SJSA1 (cell line): ENCODE measurements around the gene KIF7. TPM values are rescaled to one million over a fixed set of nuclear protein-coding genes. Genes with fewer than 3 reads are reported as not detected.
A peak's percentile ranks its signal among the peaks of the same experiment; 100 is the strongest.

Source experiments
- DNase-seq, 2 experiments: peaks; one replicate each; pipeline ENCODE4 v3.0.0-alpha.2; 2015 to 2020; ENCODE audit warnings: low spot score in 2 of 2, low read depth in 1 of 2
- H3K27ac ChIP-seq: fragments of 250-450 bp; sonication (Bioruptor Pico); 2 replicates; pipeline ENCODE4 v1.5.1; 2020; ENCODE audit warnings: mild to moderate bottlenecking, moderate library complexity
- H3K27me3 ChIP-seq: fragments of 250-450 bp; sonication (Bioruptor Pico); replicated peaks from 2 replicates; pipeline ENCODE4 v1.5.1; 2020; ENCODE audit warnings: mild to moderate bottlenecking, moderate library complexity
- H3K36me3 ChIP-seq: fragments of 250-450 bp; sonication (Bioruptor Pico); 2 replicates; pipeline ENCODE4 v1.5.1; 2020; ENCODE audit warnings: mild to moderate bottlenecking
- H3K4me1 ChIP-seq: fragments of 250-450 bp; sonication (Bioruptor Pico); replicated peaks from 2 replicates; pipeline ENCODE4 v1.6.1; 2021; ENCODE audit warnings: mild to moderate bottlenecking
- H3K4me3 ChIP-seq: fragments of 250-450 bp; sonication (Bioruptor Pico); 2 replicates; pipeline ENCODE4 v1.5.1; 2020; ENCODE audit warnings: mild to moderate bottlenecking
- H3K9me3 ChIP-seq: fragments of 250-450 bp; sonication (Bioruptor Pico); replicated peaks from 2 replicates; pipeline ENCODE4 v1.5.1; 2020; ENCODE audit warnings: mild to moderate bottlenecking
- total RNA-seq: library from RNA; depleted of rRNA; stranded (reverse); fragments of >200 nt; shearing (Covaris generic); gene quantifications from 2 replicates; pipeline ENCODE4 v1.2.3, GENCODE V29; 2014

Gene KIF7
- total RNA-seq, 1 experiment from 2014 or later, result 13.8 TPM

DNA sequence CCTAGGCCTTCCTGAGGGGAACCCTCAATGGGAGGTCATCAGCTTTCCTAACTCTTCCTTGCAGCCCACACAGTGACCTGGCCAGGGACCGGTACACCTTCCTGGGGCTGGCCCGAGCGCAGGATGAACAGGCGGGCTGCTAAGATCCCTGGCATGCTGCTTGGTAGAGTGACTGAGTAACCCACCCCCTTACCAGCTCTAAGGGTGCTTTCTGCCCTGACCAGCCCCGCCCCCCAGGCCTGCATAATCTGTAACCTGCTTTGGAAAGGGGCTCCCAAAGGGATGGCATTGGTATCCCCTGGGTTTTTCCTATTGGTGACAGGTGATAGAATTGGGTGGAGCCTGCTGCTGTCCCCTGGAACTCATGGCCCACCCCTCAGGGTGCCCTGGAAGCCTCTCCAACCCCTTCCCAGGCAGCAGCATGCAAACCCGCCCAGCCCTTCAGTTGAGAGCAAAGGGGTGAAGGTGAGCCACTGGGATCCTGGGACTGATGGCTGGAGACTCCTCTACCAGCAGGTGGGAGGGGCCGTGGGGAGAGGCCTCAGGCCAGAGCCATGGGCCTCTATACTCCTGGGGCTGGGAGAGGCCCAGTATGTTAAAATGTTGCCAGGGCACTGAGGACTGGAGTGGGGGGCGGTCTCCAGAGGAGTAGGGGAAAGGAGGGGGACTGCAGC lies 11.1 kb upstream of the KIF7 start:
- no peaks in the 10 kb centered on the region for H3K36me3 ChIP-seq
- no peak for DNase-seq
- H3K4me1 ChIP-seq, result peaks cover 29% of the 10 kb centered on the region
- H3K4me3 ChIP-seq, result no peak overlapping the region; the same call in 1 of the 2 replicates
- H3K27ac ChIP-seq, result no peak overlapping the region
- H3K27me3 ChIP-seq, result no peaks in the 10 kb centered on the region
- H3K9me3 ChIP-seq, result no peaks in the 10 kb centered on the region; the same call in 1 of the 2 replicates

DNA sequence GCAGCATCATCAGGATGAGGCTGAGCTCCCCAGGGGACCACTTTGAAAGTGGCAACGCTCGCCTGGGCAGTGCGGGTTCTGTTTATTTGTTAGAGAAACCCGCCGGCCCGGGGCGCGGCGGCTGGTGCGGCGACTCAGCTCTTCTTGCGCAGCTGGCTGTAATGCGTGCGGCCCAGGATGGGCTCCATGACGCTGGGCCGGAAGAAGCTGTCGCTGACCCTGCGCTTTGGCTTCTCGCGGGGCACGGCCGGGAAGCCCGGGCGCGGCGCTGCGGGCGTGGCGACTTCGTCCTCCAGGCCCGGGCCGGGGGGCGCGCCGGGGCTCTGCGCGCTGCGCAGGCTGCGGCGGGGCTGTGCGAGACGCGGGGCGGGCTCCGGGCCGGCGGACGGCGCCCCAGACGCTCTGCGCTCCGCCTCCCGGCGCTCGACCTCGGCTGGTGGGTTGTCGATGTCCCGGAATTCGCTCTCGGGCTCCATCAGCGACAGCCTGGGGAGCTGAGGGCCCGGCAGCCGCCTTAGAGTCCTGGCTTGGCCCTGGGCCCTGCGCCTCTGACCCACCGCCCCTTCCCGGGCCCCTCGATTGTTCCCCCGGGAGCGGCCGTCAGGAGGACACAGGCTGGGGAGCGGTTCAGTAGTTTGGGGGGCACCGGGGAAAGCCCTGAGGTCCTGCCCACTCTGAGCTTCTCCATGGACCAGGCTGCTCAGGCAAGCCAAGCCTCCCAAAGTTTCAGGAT lies 10.3 kb upstream of the KIF7 start:
- Histone ChIP-seq H3K27me3 (no peaks in the 10 kb centered on the region), H3K4me3 (peak overlapping the region; percentile 38), H3K27ac (no peak overlapping the region), H3K36me3 (no peaks in the 10 kb centered on the region), H3K9me3 (no peaks in the 10 kb centered on the region; the same call in 1 of the 2 replicates), H3K4me1 (peaks cover 29% of the 10 kb centered on the region)
- peak in 1 of 2 experiments; percentile 60 for DNase-seq

DNA sequence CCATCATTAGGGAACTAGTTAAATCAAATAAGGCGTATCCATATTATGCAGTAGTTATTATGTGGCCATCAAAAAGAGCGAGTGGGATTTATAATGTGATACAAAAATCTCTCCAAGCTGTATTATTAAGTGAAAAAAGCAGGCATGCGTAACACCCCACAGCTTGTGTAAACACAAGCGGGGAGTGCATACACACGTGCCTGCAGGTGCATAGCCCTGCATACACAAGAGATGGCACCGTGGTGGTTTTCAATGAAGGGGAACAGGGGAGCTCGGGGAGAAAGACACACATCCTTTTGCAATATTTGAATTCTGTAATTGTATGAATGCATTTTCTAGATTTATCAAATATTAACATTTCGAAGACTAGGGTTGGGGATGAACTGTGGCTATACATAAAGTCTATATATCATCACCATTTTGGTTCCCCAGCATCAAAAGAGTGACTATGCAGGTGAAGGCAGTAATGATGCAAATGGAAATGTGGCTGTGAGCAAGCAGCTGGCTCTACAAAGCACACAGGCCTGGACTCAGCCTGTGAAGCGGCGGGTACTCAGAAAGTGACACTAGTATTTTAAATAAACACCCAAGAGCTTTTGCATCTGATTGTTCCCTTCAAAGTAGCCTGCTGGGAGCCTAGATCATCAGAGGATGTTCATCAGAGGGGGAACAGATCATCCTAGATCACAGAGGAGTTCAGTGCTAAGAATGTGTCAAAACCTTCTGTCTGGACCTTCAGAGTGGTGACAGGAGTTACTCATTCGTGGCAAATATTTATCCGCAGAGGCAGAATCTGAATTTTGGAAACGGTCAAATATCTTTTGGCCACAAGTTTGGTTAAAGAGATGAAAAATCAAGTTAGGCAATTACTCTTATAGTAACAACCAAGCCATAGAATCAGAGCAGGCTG lies 9.4 kb upstream of the KIF7 start:
- H3K4me1 ChIP-seq, result peaks cover 29% of the 10 kb centered on the region
- no peak for DNase-seq
- no peak overlapping the region for H3K27ac ChIP-seq
- H3K27me3 ChIP-seq, result no peaks in the 10 kb centered on the region
- H3K9me3 ChIP-seq, result no peaks in the 10 kb centered on the region; the same call in 1 of the 2 replicates
- H3K36me3 ChIP-seq, result no peaks in the 10 kb centered on the region
- no peak overlapping the region for H3K4me3 ChIP-seq

DNA sequence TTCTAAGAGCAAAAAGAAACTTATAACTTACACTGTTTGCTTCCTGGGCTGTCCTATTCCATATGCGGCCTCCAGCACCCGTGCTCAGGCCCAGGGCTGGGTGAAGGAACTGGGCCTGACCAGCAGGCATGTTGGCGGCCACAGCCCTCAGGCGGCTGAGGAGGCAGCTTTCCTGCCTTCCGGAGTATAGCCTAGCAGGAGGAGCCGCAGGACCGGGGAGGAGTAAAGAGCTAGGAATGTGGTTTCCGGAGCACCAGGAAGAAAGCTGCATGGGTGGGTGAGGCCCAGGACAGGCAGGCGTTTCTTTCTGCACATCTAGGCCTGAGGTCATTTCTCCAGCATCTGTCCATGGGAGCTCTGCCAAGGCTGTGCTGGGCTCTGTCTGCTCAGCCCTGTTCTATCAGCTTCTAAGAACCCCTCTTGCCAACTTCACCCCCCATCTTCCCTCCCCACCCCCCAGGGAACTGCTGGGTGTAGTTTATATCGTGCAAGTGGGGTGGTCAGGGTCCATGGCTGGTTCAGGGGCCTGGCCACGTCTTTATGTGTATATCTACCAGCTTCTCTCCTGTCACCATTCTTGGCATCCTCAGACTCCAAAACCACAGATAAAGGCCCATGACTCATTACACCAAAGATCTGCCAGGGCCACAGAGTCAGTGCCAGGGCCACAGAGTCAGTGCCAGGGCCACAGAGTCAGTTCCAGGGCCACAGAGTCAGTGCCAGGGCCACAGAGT lies 7.8 kb upstream of the KIF7 start:
- no peaks in the 10 kb centered on the region for H3K27me3 ChIP-seq
- H3K4me3 ChIP-seq, result peak overlapping the region; percentile 17; the same call in 1 of the 2 replicates
- H3K9me3 ChIP-seq, result no peaks in the 10 kb centered on the region; the same call in 1 of the 2 replicates
- no peaks in the 10 kb centered on the region for H3K36me3 ChIP-seq
- DNase-seq, result peak; percentile 72 to 89
- peaks cover 29% of the 10 kb centered on the region for H3K4me1 ChIP-seq
- peak overlapping the region; percentile 72 for H3K27ac ChIP-seq

DNA sequence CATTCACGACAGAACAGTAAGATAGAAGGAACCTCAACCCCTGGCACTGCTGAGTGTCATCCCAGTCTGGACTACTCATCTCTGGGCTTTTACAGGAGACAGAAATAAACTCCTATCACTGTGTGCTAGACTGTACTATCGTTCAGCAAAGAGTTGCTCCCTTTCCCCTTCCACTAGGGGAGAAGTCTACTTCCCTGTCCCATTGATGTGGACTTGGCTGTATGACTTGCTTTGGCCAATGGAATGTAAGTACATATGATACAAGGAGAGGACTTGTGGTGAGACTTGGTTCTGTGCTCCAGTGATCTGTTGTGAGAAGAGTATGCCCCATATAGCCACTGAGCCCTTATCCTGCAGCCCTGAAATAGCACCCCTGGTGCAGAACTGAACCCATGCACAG lies 5.3 kb upstream of the KIF7 start:
- no peak for DNase-seq
- no peaks in the 10 kb centered on the region for H3K27me3 ChIP-seq
- H3K36me3 ChIP-seq, result no peaks in the 10 kb centered on the region
- H3K9me3 ChIP-seq, result no peaks in the 10 kb centered on the region; the same call in 1 of the 2 replicates
- no peak overlapping the region for H3K4me3 ChIP-seq
- peaks cover 26% of the 10 kb centered on the region for H3K4me1 ChIP-seq
- no peak overlapping the region for H3K27ac ChIP-seq

DNA sequence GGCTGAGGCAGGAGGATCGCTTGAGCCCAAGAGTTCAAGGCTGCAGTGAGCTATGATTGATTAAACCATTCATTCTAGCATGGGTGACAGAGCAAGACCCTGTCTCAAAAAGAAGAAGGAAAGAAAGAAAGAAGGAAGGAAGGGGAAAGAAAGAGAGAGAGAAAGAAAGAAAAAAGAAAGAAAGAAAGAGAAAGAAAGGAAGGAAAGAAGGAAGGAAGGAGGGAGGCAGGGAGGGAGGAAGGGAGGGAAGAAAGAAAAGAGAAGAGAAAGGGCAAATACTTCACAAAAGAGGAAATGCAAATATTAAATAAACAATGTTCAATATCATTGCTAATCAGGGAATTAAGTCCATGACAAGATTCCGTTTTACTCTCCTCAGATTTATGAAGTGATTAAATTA lies 4.0 kb upstream of the KIF7 start:
- peaks cover 24% of the 10 kb centered on the region for H3K4me1 ChIP-seq
- H3K4me3 ChIP-seq, result no peak overlapping the region
- H3K9me3 ChIP-seq, result no peaks in the 10 kb centered on the region; the same call in 1 of the 2 replicates
- H3K27me3 ChIP-seq, result no peaks in the 10 kb centered on the region
- H3K36me3 ChIP-seq, result peaks cover 8% of the 10 kb centered on the region; the same call in 1 of the 2 replicates
- H3K27ac ChIP-seq, result no peak overlapping the region
- no peak for DNase-seq

- peaks cover 15% of the 10 kb centered on the region for H3K36me3 ChIP-seq
- H3K4me1 ChIP-seq, result peaks cover 23% of the 10 kb centered on the region
- H3K27ac ChIP-seq, result no peak overlapping the region
- no peaks in the 10 kb centered on the region; the same call in 1 of the 2 replicates for H3K9me3 ChIP-seq
- DNase-seq, result no peak
- no peak overlapping the region for H3K4me3 ChIP-seq
- H3K27me3 ChIP-seq, result no peaks in the 10 kb centered on the region
Measured at GRCh38 chr15:89657686-89658200, 2.5 kb upstream of the KIF7 start.

DNA sequence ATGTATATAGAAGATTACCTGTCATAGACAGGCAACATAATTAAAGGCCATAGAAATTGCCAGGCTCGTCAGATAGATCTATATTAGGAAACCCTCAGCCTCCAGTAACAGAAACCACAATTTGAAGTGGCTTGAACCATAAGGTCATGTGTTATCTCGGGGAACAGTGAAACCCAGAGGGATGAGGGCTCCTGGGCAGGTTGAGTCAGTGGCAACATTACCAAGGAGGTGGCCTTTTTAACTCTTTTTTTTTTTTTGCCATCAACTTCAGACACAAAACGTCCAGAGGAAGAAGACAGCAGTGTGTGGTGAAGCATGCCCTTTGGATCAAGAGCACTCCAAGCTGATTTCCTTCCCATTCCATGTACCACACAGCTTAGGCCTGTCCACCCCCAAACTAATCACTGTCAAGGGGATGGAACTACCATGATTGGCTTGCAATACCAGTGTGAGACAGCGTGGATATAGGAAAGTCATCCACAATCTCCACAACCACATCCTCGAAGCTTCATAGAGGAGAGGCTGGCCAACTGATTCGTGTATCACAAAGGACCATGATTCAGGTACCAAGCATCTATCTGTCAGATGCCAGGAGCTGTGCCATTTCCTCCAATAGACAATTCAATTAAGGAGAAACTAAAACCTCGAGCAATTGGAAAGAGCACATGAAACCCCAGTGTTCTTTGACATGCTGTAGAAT lies 999 bp upstream of the KIF7 start:
- H3K4me3 ChIP-seq, result no peak overlapping the region
- H3K27me3 ChIP-seq, result no peaks in the 10 kb centered on the region
- peaks cover 29% of the 10 kb centered on the region for H3K36me3 ChIP-seq
- H3K4me1 ChIP-seq, result peaks cover 15% of the 10 kb centered on the region
- peak overlapping the region; percentile 8; the same call in 1 of the 2 replicates for H3K27ac ChIP-seq
- no peak for DNase-seq
- H3K9me3 ChIP-seq, result no peaks in the 10 kb centered on the region

DNA sequence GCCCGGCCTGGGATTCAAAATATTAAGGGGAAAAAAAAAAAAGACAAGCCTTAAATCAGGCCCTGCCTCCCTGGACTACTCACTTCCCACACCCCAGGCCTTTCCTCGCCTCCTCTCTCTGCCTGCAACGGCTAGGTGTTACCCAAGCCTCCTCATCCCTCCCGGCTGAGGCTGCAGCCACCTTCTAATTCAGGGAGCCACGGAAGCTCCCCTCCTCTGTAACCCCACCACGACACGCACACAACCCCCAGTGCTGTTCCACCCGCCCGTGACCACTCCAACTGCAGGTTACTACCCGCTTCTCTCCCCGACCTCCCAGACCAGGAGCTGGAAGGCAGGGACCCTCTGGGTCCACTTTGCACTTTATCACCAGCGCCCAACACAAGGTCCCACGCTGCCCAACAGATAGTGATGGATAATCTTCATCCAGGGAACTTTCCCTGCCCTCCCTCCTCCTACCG lies 936 bp downstream of the KIF7 start:
- peaks cover 15% of the 10 kb centered on the region for H3K4me1 ChIP-seq
- peak in 1 of 2 experiments; percentile 43 for DNase-seq
- no peaks in the 10 kb centered on the region for H3K9me3 ChIP-seq
- H3K27me3 ChIP-seq, result no peaks in the 10 kb centered on the region
- H3K4me3 ChIP-seq, result peak overlapping the region; percentile 85
- H3K36me3 ChIP-seq, result peaks cover 36% of the 10 kb centered on the region
- no peak overlapping the region for H3K27ac ChIP-seq

GRCh38 chr15:89653578-89653977 lies 1.7 kb downstream of the KIF7 start:
- no peak for DNase-seq
- Histone ChIP-seq H3K4me1 (peaks cover 15% of the 10 kb centered on the region), H3K27ac (no peak overlapping the region), H3K4me3 (no peak overlapping the region), H3K9me3 (no peaks in the 10 kb centered on the region), H3K27me3 (no peaks in the 10 kb centered on the region), H3K36me3 (peaks cover 43% of the 10 kb centered on the region)

- no peaks in the 10 kb centered on the region for H3K9me3 ChIP-seq
- H3K4me1 ChIP-seq, result peaks cover 15% of the 10 kb centered on the region
- H3K27me3 ChIP-seq, result no peaks in the 10 kb centered on the region
- no peak overlapping the region for H3K4me3 ChIP-seq
- DNase-seq, result no peak
- no peak overlapping the region for H3K27ac ChIP-seq
- peaks cover 49% of the 10 kb centered on the region for H3K36me3 ChIP-seq
Measured at GRCh38 chr15:89652666-89653065, 2.6 kb downstream of the KIF7 start.

DNA sequence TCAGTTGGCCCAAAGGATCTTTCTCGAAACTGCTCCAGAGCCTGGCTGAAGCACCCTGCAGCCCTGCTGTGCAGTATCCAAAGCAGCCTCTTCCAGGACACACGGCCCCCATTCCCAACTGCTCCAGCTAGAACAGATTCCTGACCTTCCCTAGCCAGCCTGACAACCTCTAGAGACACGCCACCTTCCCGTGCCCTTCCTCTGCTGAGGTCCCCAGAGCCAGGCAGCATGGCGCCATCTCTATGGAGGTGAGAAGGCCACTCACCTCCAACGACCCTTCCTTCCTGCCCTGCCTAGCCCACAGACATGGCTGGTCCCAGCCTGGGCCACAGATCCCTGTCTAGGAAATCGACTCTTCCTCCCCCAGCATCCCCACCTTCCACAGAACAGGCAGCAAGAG lies 3.1 kb downstream of the KIF7 start:
- Histone ChIP-seq H3K27me3 (no peaks in the 10 kb centered on the region), H3K36me3 (peaks cover 54% of the 10 kb centered on the region), H3K27ac (no peak overlapping the region)

More for the DNA sequence above, 3.1 kb downstream of the KIF7 start:
- no peaks in the 10 kb centered on the region for H3K9me3 ChIP-seq
- DNase-seq, result no peak
- H3K4me1 ChIP-seq, result peaks cover 15% of the 10 kb centered on the region
- no peak overlapping the region for H3K4me3 ChIP-seq
